Smooth muscle cell (in vitro differentiated cells): ENCODE results near the gene PIK3C2B. TPM values are rescaled to one million over a fixed set of nuclear protein-coding genes. Genes with fewer than 3 reads are reported as not detected.
"Not testable (repeated sequence)": the region's sequence is repeated elsewhere in the genome, so short reads cannot be mapped to it uniquely, and the experiment has no call there.

Experiments used
- DNase-seq: peaks from one replicate; lab custom pipeline; 2025; ENCODE audit not compliant: unreplicated experiment; lab: John Stamatoyannopoulos, UW
- H2AFZ ChIP-seq: fragments of 200-600 bp; sonication (generic); 2 replicates; pipeline ENCODE4 v1.6.0; 2016; ENCODE audit warnings: antibody characterized with exemption, low read depth, mild to moderate bottlenecking
- H3F3A ChIP-seq: fragments of 200-600 bp; sonication (generic); 2 replicates; pipeline ENCODE4 v1.6.0; 2017; ENCODE audit warnings: antibody characterized with exemption, low read depth
- H3K27ac ChIP-seq: fragments of 200-600 bp; sonication (generic); 2 replicates; pipeline ENCODE4 v1.5.1; 2016; ENCODE audit warnings: low read depth, mild to moderate bottlenecking
- H3K27me3 ChIP-seq: fragments of 200-600 bp; sonication (generic); 2 replicates; pipeline ENCODE4 v1.6.1; 2016; ENCODE audit warnings: low read depth, mild to moderate bottlenecking
- H3K36me3 ChIP-seq: fragments of 200-600 bp; sonication (generic); 2 replicates; pipeline ENCODE4 v1.5.1; 2016; ENCODE audit warnings: low read depth
- H3K4me1 ChIP-seq: fragments of 200-600 bp; sonication (generic); 2 replicates; pipeline ENCODE4 v1.5.1; 2016; ENCODE audit warnings: low read depth
- H3K4me2 ChIP-seq: fragments of 200-600 bp; sonication (generic); 2 replicates; pipeline ENCODE4 v1.6.0; 2016; ENCODE audit warnings: mild to moderate bottlenecking
- H3K4me3 ChIP-seq: fragments of 200-600 bp; sonication (generic); 2 replicates; pipeline ENCODE4 v1.5.1; 2016; ENCODE audit warnings: mild to moderate bottlenecking
- H3K79me2 ChIP-seq: fragments of 200-600 bp; sonication (generic); 2 replicates; pipeline ENCODE4 v1.6.0; 2016; ENCODE audit warnings: low read depth, mild to moderate bottlenecking
- H3K9ac ChIP-seq: fragments of 200-600 bp; sonication (generic); 2 replicates; pipeline ENCODE4 v1.6.0; 2016; ENCODE audit warnings: low read depth
- H3K9me3 ChIP-seq: fragments of 200-600 bp; sonication (generic); replicated peaks from 2 replicates; pipeline ENCODE4 v1.5.1; 2016; ENCODE audit warnings: low read depth
- H4K20me1 ChIP-seq: fragments of 200-600 bp; sonication (generic); 2 replicates; pipeline ENCODE4 v1.6.0; 2016; ENCODE audit warnings: low read depth
- CTCF ChIP-seq: fragments of 200-600 bp; sonication (generic); IDR thresholded peaks from 2 replicates; pipeline ENCODE4 v1.5.1; 2017; ENCODE audit warnings: borderline replicate concordance, mild to moderate bottlenecking, antibody characterized with exemption; ENCODE audit not compliant: insufficient read depth, poor library complexity, severe bottlenecking
- WGBS: methylation state at CpG from one replicate; pipeline ENCODE4 v1.1.7; 2016; ENCODE audit warnings: low lambda C conversion rate; 5-methylcytosine and 5-hydroxymethylcytosine counted together
- polyA plus RNA-seq: library from polyadenylated mRNA; unstranded; fragments of >200 nt; fragmentation: Nextera tagmentation; extraction: Ambion mirVana; gene quantifications from 2 replicates; pipeline ENCODE4 v1.2.1, GENCODE V29; 2016
- total RNA-seq: library from RNA; depleted of rRNA; stranded (reverse); fragments of >200 nt; gene quantifications from 2 replicates; pipeline ENCODE4 v1.2.3, GENCODE V29; 2014

The PIK3C2B gene
- total and polyA plus RNA-seq, 2 experiments from 2014 or later: 3.0 to 9.5 TPM

DNA sequence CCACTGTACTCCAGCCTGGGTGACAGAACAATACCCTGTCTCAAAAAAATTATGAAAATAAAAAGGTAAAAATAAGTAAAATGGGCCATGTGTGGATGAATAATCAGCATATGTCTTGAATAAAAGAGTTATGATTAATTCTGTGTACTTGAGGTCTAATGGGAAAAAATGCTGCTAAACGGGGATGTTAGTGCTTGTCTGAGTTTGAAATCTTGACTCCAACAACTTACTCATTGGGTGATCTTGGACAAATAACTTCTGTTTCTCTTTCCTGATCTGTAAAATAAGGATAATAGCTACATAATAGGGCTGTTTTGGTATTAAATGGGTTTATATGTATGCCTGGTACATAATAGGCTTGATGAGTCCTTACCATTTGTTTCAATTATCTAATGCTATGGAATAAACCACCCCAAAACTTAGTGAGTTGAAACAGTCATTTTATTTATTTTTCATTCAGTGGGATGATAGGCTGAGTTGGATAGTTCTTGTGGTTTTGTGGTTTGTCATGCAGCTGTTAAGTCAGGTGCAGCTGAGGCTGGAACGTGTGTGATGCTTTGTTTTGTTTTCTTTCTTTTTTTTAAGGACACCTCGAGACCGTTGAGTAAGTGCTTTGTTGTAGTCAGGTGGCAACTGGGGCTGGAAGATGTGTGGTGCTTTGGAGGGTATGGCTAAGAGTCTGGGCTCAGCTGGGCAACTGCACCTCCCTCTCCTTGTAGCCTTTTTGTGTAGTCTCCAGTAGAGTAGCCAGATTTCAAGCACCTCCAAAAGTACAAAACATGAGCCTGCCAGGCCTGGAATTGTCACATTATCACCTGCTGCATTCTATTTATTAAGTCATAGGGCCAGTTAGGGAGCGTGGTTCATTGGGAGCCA lies 26.5 kb upstream of the PIK3C2B start:
- Histone ChIP-seq H3K27ac (peak overlapping the region; percentile 10), H3K4me3 (no peak overlapping the region), H3F3A (no peaks in the 10 kb centered on the region), H3K27me3 (no peaks in the 10 kb centered on the region), H4K20me1 (peaks cover 73% of the 10 kb centered on the region), H3K9ac (no peak overlapping the region), H3K4me1 (peaks cover 5% of the 10 kb centered on the region), H3K36me3 (no peaks in the 10 kb centered on the region), H3K79me2 (peaks cover 82% of the 10 kb centered on the region), H3K4me2 (no peak overlapping the region), H3K9me3 (no peaks in the 10 kb centered on the region), H2AFZ (no peak overlapping the region)
- no peak for TF ChIP-seq CTCF
- DNase-seq: no peak
- 77% methylated on average over 5 of the region's 5 CpGs for WGBS

- H3K4me1 ChIP-seq, DNase-seq, H3F3A ChIP-seq, H3K9me3 ChIP-seq, H3K27me3 ChIP-seq, H2AFZ ChIP-seq, H3K36me3 ChIP-seq: not testable (repeated sequence)
- 97% methylated on average over 19 of the region's 19 CpGs for WGBS
- H3K79me2 ChIP-seq: peaks cover 59% of the 10 kb centered on the region
- peaks cover 37% of the 10 kb centered on the region for H4K20me1 ChIP-seq
- peak overlapping the region; percentile 92 for H3K9ac ChIP-seq
- peak overlapping the region; percentile 86 for H3K4me2 ChIP-seq
- H3K4me3 ChIP-seq: peak overlapping the region; percentile 77
- peak overlapping the region; percentile 87 for H3K27ac ChIP-seq
Observed at GRCh38 chr1:204517382-204517781, 22.8 kb upstream of the PIK3C2B start.

- peaks cover 5% of the 10 kb centered on the region for H3K4me1 ChIP-seq
- peak within 1 kb of the TSS; percentile 86 for H3K4me2 ChIP-seq
- no peak for TF ChIP-seq CTCF
- H3K9me3 ChIP-seq: no peaks in the 10 kb centered on the region
- H3K9ac ChIP-seq: peak within 1 kb of the TSS; percentile 92
- H3K27ac ChIP-seq: peak within 1 kb of the TSS; percentile 87
- peak; percentile 74 for DNase-seq
- H3K79me2 ChIP-seq: peaks cover 48% of the 10 kb centered on the region
- H3K36me3 ChIP-seq: no peaks in the 10 kb centered on the region
- peaks cover 27% of the 10 kb centered on the region for H4K20me1 ChIP-seq
- H3K4me3 ChIP-seq: peak within 1 kb of the TSS; percentile 77
- H2AFZ ChIP-seq: peak within 1 kb of the TSS; percentile 83
- no peaks in the 10 kb centered on the region for H3F3A ChIP-seq
- H3K27me3 ChIP-seq: no peaks in the 10 kb centered on the region
- WGBS: under 1% methylated on average over 28 of the region's 43 CpGs
Observed at GRCh38 chr1:204516180-204516879, 21.7 kb upstream of the PIK3C2B start, which contains the start of gene MDM4. TSS of gene MDM4 (plus strand) at chr1:204516406. CDS start at chr1:204525519, 9,113 bp downstream.

- H3K4me2 ChIP-seq: no peak overlapping the region
- WGBS: 76% methylated on average over 2 of the region's 2 CpGs
- TF ChIP-seq CTCF: no peak
- H3K27ac ChIP-seq: no peak overlapping the region
- peaks cover 12% of the 10 kb centered on the region for H4K20me1 ChIP-seq
- no peaks in the 10 kb centered on the region for H3K9me3 ChIP-seq
- no peaks in the 10 kb centered on the region for H3K36me3 ChIP-seq
- H3F3A ChIP-seq: no peaks in the 10 kb centered on the region
- H3K4me1 ChIP-seq: peaks cover 5% of the 10 kb centered on the region
- H2AFZ ChIP-seq: no peak overlapping the region
- H3K9ac ChIP-seq: no peak overlapping the region
- no peaks in the 10 kb centered on the region for H3K27me3 ChIP-seq
- DNase-seq: no peak
- no peak overlapping the region for H3K4me3 ChIP-seq
- H3K79me2 ChIP-seq: peaks cover 33% of the 10 kb centered on the region
Observed at GRCh38 chr1:204514828-204515227, 20.2 kb upstream of the PIK3C2B start.
